Inflammatory macrophage treated with lipopolysaccharide for 1 hour (primary cell): ENCODE data around the gene GCK.

Experiments used
- DNase-seq, 2 donors: peaks; one replicate each; pipeline ENCODE4 v3.0.0-alpha.2; 2020 to 2022

Gene GCK

DNA sequence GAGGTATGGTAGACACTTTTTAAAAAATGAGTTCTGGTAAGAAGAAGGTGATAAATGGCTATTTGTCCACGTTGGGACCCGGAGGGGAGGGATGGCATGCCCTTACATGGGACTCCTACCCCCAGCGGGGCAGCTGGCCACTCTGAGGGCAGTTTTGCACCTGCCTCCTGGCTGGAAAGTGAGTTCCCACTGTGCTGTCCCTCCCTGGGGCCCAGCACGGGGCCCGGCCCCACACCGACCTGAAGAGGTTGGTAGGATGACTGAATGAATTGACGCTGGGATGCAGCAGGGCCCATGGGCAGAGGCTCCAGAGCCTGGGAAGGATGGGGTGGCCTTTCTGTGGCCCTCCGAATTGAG is 85.7 kb downstream of the GCK start:
- DNase-seq = no peak

DNA sequence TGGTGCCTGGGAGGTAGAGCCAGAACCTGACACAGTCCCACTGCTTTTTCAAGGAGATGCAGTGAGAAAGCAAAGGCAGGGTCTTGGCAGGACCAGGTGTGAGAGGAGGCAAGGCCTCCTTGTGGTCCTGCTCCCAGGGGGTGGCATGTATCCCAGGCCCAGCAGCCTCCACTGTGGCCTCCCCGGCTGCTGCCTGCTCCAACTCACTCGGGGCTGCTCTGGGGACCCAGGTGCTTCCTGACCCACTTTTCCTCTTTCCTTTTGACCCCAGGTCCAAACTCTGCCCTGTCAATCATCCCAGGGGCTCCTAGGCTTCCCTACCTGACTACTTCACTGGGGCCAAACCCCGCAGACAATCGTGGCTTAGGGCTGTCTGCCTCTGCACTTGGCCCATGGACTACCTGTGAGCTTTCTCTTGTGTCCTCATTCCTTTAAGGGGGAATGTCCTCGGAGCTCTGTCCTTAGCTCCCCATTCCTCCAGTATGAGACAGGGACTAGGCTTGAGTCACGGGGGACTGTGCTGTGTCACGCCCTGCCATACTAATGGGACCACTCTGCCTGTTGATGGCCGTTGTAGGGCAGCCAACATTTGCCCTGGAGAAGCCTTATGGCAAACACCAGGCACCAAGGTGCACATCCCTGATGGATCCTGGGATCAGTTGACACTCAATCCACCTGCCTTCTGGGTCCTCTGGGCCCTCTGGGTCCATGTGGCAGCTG is 86.2 kb downstream of the GCK start:
- no peak for DNase-seq

DNA sequence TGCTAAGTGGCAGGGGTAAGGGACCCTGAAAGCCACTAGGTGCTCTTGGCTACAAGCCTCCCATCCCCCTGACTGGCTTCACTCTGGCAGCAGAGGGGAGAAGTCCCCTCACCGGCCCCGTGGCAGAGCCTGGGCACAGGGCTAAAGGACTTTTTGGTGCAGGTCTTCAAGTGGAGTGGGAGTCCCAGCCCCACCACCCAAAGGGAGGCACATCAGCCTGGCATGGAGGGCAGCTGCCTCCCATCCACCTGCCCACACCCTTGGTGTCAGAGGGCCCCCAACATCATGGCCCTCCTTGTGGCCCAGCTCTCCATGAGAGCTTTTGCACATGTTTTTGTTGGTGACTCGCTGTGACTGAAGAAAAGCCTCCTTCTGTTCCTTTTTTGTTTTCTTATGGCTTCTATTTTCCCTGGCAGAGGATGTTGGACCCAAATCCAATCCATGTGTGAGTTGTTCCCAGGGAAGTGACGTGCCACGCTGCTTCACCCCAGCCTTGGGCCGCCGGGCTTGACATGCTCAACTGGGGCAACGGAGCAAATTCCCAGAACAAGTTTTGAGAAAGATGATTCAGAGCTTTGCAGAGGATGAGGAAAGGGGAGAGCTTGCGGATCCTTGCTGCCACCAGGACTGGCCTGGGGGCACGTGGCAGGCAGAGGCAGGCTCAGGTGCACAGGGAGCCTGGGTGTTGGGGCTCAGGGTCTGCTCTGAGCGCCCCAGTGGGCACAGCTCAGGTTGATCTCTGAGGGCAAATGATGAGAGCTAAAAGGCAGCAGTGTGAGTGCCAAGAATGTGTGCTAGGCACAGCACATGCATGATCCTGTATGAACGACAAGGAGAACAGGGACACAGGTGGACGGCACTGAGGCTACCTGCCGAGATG is 87.0 kb downstream of the GCK start:
- no peak for DNase-seq

DNA sequence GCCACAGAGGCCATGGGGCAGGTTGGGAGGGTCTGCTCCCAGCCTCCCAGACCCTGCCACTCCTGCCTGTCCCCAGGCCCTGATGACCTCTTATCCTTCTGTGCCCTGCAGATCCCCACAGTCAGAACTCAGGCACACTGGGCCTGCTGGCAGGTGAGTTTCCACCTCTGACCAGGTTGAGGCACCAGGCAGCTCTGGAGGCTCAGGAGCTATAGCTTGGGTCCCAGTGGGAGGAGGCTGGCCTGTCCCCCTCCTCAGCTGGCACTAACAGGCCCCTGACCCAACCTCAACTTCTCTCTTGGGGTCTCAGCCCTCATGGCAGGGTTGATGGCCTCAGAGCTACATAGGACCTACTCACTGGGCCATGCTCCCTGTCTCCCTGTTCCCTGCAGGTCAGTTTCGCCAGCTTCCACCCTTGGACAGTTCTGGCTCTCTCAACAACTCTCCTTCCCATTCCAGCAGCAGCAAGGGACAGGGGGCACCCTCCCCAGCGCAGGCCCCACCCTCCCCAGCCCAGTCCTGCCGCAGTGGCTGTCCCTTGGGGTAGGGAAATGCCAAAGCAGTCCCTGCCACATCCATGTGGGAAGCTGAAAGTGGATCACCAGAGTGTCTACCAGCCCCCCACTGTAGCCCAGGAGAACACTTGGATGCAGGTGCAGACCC is 87.8 kb downstream of the GCK start:
- no peak for DNase-seq

DNA sequence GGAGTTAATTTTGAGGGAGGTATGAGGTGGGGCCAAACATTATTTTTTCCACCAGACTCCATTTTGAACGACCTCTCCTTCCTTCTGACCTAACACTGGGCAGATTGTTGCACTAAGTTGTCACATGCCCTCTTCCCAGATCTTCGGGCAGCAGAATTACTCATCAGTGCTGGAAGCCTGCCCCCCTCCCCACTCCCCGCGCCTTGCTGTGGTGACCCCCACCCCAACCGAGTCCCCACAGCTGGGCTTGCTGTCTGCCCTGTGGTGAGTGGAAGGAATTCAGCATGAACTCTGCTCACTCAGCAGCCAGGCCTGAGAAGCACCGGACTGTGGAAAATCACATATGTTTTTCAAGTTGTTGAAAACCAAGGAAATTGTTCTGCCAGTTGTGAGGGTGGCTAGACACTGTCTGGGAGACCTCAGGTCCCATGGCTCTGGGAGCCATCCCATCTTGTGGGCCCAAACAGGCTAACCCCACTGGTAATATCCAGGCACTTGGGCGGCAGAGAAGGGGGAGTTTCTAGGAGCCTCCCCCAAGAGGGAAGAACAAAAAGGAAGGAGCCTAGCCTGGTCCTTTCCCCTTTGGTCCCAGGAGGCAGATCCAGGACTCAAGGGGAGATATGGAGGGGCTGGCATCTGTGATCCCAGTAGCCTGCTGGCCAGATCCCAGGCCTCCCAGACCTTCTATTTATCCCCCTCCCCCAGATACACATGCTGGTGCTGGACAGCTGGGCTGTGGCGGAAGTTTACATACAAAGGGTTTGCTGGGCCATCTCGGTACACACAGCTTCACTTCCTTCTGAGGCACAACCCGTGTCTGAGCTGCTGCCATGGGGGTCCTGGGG is 88.6 kb downstream of the GCK start:
- no peak for DNase-seq

DNA sequence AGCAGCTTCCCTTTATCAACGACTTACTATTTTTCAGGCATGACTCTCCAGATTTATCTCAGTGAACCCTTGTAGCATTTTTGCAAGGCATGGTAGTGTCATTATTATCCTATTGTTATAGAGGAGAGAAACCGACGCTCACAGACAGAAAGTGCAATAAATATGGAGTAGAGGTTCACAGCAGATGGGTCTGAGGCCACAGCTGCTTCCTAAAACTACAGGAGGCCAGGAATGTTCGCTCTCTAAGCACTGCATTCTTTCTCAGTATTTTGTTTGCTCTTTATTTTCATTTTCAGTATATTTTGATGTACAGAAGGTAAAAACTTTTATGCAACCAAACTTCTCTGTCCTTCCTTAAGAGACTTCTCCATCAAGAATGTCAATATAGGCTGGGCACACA is 89.6 kb downstream of the GCK start:
- DNase-seq = no peak

DNA sequence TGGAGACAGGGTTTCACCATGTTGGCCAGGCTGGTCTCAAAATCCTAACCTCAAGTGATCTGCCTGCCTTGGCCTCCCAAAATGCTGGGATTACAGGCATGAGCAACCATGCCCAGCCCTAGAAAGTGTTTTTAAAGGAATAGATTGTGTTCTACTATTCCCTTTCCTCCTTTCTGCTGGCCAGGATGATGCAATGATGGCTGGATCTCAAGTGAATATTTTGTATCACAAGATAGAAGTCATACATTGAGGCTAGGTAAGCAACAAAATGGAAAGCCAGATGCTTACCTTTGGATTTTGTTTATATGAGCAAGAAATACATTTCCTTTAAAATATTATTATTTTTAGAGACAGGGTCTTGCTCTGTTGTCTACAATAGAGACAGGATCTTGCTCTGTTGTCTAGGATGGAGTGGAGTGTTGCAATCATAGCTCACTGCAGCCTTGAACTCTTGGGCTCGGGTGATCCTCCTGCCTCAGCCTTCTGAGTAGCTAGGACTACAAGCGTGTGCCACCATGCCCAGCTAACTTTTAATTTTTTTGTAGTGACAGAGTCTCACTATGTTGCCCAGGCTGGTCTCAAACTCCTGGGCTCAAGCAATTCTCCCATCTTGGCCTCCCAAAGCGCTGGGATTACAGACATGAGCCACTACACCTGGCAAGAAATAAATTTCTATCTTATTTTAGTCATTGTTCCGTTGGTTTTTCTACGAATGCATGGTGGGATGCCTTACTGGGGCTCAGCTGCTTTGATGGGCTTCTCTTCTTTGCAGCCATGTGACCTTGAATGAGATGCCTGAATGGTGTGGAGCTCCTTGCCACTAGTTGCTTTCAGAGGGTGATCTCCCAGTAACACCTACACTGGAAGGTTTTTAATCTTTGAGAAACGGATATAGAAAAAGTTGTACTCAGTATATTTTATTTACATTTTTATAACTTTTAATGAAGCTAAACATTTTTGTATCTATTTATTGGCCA is 90.9 kb downstream of the GCK start:
- no peak for DNase-seq

DNA sequence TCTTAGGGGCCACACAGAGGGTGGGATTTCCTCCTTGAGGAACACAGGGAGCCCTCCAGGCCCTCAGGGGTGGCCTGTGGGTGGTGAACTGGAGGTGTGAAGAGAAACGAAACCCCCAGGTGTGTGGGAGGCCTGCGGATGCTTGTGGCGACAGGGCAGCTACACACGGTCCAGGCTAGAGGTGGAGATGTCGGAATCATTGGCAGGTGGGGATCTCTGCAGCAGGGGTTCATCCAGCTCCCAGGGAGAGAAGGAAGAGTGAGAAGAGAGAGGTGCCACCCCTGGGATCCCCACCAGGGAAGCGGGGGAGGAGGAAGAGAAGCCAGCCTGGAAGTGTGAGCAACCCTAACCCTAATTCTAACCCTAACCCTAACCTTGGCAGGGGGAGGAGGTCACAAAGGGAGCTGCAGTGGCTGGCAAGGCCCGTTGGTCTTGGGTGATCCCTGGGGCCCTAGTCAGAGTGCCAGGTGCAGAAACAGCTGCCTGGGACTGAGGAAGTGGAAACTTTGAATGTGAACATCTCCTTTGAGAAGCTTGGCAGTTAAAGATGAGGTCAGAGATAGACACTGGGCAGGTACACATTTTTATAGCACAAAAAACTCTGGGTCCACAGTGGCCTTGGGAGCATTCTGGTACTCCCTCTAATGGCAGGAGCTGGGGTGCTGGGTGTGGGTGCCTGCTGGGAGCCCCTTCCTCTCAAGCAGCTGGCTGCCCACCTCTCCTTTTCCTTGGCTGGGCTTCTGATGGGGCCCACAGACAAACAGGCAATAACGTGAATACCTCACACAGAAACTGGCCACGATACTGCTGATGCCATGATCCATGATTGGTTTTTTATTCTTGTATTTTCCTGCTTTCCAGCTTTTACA is 91.9 kb downstream of the GCK start:
- no peak for DNase-seq

DNA sequence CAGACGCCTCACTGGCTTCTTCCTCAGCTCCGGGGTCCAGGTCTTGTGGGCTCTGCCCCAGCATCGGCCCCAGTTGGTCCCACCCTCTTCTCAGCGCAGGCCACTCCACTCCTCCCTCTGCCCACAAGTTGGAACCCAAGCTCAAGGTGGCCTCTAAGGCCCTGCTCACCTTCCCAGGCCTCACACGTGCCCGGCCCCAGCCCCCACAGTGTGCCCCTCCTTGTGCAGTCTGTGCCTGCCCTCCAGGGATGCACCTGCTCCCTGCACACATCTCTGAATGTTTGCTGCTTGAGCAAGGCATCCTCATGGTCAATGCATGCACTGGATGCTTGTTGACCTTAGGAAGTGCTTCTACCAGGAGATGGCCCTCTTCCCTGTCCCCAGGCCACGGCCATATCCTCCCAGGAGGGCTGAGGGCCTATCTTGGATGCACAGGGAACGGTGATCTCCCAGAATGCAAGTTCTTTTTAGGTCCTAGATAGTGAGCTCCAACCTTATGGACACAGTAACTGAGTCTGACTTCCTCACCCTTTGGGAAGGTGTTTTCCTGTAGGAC is 92.8 kb downstream of the GCK start:
- no peak for DNase-seq

DNA sequence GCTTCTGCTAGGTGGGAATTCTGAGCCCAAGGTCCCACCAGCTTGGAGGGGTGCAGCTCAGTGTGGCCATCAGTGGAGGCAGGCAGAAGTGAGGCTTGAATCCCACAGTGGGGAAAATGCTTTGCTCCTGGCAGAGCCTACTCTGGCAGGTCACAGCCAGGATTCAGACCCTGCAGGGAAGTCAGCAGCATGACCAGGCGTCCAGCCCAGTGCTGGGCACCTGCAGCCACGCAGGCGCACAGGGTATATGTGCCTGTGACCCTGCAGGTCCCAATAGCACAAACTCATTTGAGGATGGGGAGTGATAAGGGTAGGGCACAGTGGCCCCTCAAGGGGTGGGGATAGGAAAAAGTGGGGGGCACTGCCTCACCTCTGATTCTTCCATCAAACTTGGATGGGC is 93.5 kb downstream of the GCK start:
- DNase-seq = no peak

DNA sequence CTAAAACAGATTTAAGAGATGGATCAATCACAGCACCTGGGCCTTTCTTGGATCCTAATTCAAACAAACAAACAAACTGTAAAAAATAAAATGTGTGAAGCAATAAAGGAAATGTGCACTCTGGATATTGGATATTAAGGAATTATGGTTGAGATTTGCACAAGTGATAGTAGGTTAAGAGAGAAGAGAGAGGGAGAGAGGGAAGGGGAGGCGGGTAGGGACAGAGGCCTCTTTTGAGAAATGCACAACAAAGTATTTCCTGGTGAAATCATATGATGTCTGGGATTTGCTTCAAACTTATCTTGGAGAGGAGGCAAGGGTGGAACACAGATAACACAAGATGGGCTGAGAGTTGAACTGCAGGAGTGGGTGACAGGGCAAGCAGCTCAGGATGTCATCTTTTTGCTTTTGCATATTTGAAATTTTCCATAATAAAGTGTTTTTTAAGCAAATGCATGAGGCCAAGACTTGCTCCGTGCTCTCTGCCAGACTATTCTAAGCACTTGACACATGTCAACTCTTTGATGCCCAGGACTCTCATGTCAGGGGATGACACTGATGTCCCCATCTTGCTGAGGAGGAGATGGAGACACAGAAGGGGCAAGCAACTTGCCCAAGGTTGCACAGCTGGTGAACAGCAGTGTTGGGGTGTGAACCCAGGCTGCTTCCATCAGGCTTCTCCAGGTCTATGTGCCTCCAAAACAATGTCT is 94.2 kb downstream of the GCK start:
- DNase-seq = no peak

DNA sequence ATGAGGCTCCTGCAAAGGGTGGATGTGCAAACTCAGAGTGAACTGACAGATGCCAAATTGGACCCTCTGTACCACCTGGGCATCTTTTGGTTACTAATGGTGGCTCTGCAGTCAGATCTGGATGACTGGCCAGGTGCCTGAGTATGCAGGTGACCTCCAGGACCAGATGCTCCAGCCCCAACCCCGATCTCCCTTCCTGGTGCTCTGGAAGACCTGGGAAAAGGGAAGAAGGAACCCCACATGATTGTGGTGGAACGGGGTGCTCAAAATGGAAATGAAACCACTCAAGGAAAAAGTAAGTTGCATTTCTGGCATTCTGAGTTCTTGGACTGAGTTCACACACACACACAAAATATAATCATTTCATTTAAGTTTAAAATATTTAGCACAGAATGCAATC is 94.9 kb downstream of the GCK start:
- DNase-seq = no peak
